ENCODE data around the gene TUBGCP3. TPM values are rescaled to one million over a fixed set of nuclear protein-coding genes. Genes with fewer than 3 reads are reported as not detected.

The TUBGCP3 gene
- total and polyA plus RNA-seq, 9 of the 15 experiments (the other 6 are each of a cell fraction or from before 2014, with no cell fraction given), result 3.0 to 24.8 (median 15.2) TPM

DNA sequence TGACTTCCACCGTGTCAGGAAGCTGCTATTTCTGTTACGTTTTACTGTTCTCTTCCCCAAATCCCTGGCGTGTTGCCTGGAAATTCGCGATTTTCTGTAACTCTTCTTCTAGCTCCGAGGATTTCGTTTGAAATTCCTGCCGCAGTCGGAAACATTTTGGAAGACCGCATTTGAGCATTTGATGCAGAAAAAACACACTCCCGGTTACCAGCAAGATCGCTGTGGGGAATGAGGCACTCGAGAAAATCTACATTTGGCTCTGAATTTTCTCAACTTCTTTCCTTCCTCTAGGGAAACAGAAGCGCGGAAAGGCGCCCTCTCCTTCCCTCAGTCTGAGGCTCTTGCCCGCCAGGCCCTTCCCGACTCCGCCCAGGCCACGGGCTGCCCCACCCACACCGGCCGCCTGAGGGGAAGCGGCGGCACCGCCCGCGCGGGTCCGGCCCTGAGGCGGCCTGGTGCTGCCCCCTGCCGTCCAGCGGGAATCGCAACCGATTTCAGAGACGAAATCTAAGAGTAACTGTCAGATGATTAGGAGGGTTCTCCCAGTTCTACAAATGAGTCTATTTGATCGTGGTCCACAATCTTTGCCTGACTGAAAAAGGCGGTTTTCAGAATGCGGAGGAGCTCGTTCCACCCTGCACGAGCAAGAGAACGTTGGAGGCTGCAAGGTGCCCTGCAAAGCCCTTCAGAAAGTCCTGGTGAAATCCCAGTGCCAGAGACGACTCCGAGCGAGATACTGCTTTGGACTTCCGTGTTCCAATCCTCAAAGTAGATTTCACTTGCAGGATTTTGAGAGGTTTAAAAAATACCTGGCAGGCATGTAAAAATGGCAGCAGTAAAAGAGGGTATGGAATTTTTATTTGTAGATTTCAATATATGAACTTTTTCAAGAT lies 18.4 kb upstream of the TUBGCP3 start (continued):
- no peak for TF ChIP-seq ZNF224 (CRISPR knock-in tag; IDR thresholded peaks at IDR 0.05)
- TF ChIP-seq, protein P1, sequence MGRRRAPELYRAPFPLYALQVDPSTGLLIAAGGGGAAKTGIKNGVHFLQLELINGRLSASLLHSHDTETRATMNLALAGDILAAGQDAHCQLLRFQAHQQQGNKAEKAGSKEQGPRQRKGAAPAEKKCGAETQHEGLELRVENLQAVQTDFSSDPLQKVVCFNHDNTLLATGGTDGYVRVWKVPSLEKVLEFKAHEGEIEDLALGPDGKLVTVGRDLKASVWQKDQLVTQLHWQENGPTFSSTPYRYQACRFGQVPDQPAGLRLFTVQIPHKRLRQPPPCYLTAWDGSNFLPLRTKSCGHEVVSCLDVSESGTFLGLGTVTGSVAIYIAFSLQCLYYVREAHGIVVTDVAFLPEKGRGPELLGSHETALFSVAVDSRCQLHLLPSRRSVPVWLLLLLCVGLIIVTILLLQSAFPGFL (CRISPR knock-in tag; IDR thresholded peaks at IDR 0.05), result no peak
- TF ChIP-seq, protein P2, sequence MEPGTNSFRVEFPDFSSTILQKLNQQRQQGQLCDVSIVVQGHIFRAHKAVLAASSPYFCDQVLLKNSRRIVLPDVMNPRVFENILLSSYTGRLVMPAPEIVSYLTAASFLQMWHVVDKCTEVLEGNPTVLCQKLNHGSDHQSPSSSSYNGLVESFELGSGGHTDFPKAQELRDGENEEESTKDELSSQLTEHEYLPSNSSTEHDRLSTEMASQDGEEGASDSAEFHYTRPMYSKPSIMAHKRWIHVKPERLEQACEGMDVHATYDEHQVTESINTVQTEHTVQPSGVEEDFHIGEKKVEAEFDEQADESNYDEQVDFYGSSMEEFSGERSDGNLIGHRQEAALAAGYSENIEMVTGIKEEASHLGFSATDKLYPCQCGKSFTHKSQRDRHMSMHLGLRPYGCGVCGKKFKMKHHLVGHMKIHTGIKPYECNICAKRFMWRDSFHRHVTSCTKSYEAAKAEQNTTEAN (CRISPR knock-in tag; IDR thresholded peaks at IDR 0.05), result no peak
- no peak for TF ChIP-seq HMGN3 (IDR thresholded peaks at IDR 0.05; ENCODE audit: borderline replicate concordance, extremely low read depth, insufficient read length, low read depth, low read length)
- peak; percentile 33; the same call in 1 of the 2 replicates for TF ChIP-seq MYC (IDR thresholded peaks at IDR 0.05; ENCODE audit: low read depth, low read length)
- no peak for TF ChIP-seq MYC (CRISPR knock-in tag; IDR thresholded peaks at IDR 0.05; ENCODE audit: borderline replicate concordance, low read depth)
- TF ChIP-seq, protein P3, sequence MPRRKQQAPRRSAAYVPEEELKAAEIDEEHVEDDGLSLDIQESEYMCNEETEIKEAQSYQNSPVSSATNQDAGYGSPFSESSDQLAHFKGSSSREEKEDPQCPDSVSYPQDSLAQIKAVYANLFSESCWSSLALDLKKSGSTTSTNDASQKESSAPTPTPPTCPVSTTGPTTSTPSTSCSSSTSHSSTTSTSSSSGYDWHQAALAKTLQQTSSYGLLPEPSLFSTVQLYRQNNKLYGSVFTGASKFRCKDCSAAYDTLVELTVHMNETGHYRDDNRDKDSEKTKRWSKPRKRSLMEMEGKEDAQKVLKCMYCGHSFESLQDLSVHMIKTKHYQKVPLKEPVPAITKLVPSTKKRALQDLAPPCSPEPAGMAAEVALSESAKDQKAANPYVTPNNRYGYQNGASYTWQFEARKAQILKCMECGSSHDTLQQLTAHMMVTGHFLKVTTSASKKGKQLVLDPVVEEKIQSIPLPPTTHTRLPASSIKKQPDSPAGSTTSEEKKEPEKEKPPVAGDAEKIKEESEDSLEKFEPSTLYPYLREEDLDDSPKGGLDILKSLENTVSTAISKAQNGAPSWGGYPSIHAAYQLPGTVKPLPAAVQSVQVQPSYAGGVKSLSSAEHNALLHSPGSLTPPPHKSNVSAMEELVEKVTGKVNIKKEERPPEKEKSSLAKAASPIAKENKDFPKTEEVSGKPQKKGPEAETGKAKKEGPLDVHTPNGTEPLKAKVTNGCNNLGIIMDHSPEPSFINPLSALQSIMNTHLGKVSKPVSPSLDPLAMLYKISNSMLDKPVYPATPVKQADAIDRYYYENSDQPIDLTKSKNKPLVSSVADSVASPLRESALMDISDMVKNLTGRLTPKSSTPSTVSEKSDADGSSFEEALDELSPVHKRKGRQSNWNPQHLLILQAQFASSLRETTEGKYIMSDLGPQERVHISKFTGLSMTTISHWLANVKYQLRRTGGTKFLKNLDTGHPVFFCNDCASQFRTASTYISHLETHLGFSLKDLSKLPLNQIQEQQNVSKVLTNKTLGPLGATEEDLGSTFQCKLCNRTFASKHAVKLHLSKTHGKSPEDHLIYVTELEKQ (CRISPR knock-in tag; IDR thresholded peaks at IDR 0.05), result no peak
- TF ChIP-seq, protein P4, sequence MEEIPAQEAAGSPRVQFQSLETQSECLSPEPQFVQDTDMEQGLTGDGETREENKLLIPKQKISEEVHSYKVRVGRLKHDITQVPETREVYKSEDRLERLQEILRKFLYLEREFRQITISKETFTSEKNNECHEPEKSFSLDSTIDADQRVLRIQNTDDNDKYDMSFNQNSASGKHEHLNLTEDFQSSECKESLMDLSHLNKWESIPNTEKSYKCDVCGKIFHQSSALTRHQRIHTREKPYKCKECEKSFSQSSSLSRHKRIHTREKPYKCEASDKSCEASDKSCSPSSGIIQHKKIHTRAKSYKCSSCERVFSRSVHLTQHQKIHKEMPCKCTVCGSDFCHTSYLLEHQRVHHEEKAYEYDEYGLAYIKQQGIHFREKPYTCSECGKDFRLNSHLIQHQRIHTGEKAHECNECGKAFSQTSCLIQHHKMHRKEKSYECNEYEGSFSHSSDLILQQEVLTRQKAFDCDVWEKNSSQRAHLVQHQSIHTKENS (CRISPR knock-in tag; IDR thresholded peaks at IDR 0.05), result no peak
- no peak for TF ChIP-seq ZNF143 (CRISPR knock-in tag; IDR thresholded peaks at IDR 0.05)
- no peak for TF ChIP-seq NFXL1 (CRISPR knock-in tag; IDR thresholded peaks at IDR 0.05)
- TF ChIP-seq, protein P5, sequence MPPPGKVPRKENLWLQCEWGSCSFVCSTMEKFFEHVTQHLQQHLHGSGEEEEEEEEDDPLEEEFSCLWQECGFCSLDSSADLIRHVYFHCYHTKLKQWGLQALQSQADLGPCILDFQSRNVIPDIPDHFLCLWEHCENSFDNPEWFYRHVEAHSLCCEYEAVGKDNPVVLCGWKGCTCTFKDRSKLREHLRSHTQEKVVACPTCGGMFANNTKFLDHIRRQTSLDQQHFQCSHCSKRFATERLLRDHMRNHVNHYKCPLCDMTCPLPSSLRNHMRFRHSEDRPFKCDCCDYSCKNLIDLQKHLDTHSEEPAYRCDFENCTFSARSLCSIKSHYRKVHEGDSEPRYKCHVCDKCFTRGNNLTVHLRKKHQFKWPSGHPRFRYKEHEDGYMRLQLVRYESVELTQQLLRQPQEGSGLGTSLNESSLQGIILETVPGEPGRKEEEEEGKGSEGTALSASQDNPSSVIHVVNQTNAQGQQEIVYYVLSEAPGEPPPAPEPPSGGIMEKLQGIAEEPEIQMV (tag; conservative IDR thresholded peaks at IDR 0.05; ENCODE audit: low read depth), result no peak
- no peak for TF ChIP-seq CEBPG (CRISPR knock-in tag; IDR thresholded peaks at IDR 0.05)
- no peak for TF ChIP-seq CEBPG (tag; conservative IDR thresholded peaks at IDR 0.05 in 1 of 2, IDR thresholded peaks at IDR 0.05 in 1 of 2)
- TF ChIP-seq, protein P6, sequence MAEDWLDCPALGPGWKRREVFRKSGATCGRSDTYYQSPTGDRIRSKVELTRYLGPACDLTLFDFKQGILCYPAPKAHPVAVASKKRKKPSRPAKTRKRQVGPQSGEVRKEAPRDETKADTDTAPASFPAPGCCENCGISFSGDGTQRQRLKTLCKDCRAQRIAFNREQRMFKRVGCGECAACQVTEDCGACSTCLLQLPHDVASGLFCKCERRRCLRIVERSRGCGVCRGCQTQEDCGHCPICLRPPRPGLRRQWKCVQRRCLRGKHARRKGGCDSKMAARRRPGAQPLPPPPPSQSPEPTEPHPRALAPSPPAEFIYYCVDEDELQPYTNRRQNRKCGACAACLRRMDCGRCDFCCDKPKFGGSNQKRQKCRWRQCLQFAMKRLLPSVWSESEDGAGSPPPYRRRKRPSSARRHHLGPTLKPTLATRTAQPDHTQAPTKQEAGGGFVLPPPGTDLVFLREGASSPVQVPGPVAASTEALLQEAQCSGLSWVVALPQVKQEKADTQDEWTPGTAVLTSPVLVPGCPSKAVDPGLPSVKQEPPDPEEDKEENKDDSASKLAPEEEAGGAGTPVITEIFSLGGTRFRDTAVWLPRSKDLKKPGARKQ (CRISPR knock-in tag; IDR thresholded peaks at IDR 0.05), result no peak
- TF ChIP-seq FOXK1 (CRISPR knock-in tag; IDR thresholded peaks at IDR 0.05; ENCODE audit: borderline replicate concordance), result no peak
